Stimulated activated CD4-positive, alpha-beta T cell treated with anti-CD3 and anti-CD28 coated beads, Interleukin-1b, Interleukin-23, amount 100 ng/mL, for 4 hours (primary cell): ENCODE measurements around the gene EN1.

ENCODE experiments used
- DNase-seq, 2 donors: peaks; one replicate each; pipeline ENCODE4 v3.0.0-alpha.2; 2020; ENCODE audit warnings: low read depth in 2 of 2

Gene EN1

DNA sequence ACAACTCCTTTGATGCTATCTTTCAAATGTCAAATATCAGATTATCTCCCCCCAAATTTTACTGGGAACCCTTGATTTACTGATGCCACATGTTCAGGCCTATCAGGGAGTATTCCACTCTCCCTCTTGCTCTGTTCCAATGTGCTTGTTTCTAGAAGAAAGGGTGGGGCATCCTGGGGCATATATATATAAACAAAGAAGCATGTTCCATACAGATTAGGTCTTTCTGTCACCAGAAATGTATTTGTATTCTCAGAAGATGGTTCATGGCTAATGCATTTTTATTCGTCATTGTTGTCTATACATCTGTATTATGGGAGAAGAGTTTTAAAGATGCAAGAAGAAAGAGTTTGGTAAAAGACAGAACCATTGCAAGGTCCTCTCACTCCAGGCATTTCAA, 24.9 kb downstream of the EN1 start:
- DNase-seq, result no peak

DNA sequence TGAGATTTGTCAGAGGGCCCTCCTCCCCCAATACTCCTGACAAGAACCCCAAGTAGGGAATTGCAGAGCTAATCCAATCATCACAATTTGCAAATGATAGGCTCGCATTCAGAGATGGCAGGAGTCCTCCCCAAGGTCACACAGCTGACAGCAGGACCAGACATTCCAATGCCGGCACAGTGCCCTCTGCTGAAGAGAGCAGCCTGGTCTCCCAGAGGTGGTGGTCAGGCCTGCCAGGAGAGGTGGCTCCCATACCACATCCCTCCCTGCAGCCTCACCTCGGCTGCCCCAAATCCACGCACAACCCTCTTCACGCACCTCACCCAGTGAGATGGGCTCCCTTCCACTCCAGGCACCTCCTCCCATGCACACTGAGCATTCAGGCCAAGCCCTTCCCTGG, 25.4 kb downstream of the EN1 start:
- no peak for DNase-seq

DNA sequence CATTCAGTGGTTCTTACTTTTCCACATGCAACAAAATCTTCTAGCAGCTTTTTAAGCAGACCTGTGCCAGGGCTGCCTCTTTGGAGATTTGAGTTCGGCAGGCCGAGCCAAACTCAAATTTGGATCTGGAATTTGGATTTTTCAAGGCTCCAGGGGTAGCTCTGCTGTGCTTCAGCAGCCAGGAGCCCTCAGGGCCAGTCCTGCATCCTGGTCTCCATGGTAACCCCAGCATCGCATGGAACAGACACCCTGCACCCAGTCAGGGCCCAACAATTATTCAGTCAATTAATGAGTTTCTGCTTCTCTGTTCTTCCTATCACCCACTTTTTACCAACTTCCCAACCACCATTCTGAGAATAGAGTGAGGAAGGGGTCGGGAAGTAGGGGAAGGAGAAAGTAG, 30.0 kb downstream of the EN1 start:
- no peak for DNase-seq

DNA sequence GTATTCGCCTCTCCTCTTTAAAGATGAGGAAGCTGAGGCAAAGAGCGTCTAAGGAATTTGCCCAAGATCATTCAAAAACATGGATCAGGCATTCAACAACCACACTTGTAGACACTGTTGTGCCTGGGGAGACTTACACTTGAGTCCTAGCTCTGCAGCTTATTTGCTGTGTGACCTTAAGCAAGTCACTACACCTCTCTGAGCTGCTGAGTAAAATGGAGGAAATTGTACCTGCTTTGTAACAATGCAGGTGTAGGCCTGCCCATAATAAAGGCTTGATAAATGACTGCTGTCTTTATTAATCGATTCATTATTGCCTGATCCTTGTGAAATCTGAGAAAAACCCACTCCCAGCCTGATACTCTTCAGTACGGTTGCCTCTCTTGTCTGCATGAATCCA, 30.8 kb downstream of the EN1 start:
- DNase-seq, result no peak

GRCh38 chr2:118815731-118816130, 31.7 kb downstream of the EN1 start:
- DNase-seq, result no peak

- no peak for DNase-seq
Measured at GRCh38 chr2:118815314-118815713, 32.1 kb downstream of the EN1 start.

DNA sequence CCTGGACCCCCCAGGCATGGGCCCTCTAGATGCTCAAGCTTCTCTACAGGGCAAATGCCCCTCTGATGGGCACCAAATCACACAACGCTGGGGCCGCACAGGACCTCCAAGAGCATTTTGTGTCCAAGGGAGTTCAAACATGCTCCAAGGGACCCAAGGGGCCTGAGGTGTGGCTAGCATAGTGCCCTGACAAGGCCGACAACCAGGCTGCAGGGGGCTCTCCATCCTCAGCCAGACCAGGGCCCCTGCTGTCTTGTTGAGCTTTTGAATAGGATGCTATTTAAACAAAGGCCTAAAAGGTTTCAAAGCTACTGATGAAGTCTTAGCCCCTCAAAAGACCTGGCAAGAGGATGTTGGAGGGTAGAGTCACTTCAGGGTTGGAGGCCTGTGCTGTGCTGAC, 33.1 kb downstream of the EN1 start:
- no peak for DNase-seq

DNA sequence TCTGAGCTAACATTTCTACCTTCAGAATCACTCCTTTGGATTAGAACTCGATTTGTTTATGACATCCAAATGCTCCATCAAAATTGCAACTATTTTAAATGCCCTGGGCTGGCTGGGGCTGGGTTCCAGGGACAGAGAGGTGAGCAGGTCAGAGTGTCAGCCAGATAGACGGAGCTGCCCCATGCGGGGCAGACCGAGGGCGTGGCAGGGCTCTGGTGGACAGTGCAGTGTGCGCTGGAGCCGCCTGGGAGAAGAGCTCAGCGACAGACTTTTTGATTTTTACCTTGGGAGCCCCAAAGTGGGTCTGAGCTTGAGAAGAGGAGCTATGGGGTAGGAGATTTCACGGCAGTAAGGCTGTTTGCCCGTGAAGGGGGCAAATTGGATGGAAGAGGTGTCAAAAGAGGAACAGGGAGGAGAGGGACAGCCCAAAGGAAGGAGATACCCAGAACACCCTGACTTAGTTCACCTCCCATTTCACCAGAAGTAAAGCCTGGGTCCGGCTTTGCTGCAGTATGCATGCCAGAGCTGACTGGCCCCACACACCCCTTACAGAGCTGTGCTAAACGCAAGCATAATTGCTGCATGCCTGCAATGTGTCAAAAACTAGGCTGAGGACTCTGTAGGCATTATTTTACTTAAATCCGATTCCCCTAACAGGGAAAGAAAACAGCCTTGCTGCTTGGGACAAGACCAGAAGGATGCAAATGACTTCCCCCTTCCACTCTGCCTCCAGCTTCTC, 33.7 kb downstream of the EN1 start:
- DNase-seq, result no peak

- no peak for DNase-seq
Measured at GRCh38 chr2:118813111-118813510, 34.3 kb downstream of the EN1 start.

GRCh38 chr2:118812552-118812951, 34.9 kb downstream of the EN1 start:
- no peak for DNase-seq

DNA sequence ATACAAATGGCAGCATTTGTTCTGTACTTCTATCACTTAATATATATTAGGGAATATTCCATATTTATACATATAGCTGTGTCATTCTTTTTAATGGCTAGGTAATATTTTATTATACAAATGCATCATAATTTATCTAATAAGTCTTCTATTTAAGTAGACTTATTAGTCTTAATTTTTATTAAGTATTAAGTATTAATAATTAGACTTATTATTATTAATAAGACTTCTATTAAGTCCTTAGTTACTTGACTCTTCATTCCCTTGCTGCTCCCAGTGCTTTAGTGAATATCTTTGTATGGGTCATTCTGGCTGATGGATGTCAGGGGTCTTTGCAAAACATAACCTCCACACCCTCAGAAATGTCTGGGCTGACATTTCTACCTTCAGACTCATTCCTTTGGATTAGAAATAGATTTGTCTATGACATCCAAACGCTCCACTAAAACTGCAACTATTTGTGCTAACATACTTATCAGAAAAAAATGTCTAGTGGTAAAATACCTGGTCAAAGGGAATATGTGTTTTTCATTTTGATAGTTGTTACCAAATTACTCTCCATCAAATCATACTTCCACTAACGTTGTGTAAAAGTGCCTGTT, 35.8 kb downstream of the EN1 start:
- DNase-seq, result no peak

- DNase-seq, result no peak
Measured at GRCh38 chr2:118810766-118811165, 36.7 kb downstream of the EN1 start.

- no peak for DNase-seq
Measured at GRCh38 chr2:118808429-118808809, 39.0 kb downstream of the EN1 start.

- DNase-seq, result no peak
Measured at GRCh38 chr2:118807668-118808428, 39.6 kb downstream of the EN1 start.

GRCh38 chr2:118806797-118807667, 40.4 kb downstream of the EN1 start:
- DNase-seq, result no peak

DNA sequence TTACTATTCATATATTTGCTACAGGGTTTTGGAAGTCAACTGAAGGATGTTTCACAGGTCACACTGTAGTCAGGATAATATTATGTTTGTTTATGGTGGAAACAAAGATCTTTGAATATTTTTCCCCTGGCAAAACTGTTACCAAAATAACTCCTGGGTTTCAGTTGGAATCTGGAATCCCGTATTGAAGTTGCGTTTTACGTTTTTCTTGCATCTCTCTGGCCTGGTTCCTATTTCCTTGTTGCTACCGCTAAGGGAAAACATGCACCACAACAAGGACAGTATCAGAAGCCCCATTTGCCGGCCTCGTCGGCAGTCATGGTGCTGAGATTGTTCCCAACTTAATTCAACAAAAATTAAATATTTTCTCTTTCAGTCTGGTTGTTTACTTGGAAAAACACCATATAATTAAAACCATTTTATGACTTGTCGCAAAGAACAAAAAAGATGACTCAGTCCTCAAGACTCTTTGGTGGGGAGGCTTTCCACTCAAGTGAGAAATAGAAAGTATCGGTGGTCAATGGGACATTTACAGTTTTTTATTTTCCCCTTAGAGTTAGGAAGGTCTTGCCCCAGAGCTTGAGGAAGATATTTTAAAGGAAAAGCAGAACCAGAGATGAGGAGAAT, 42.3 kb downstream of the EN1 start:
- no peak for DNase-seq

GRCh38 chr2:118803012-118803411, 44.4 kb downstream of the EN1 start:
- no peak for DNase-seq

GRCh38 chr2:118801151-118801550, 46.3 kb downstream of the EN1 start:
- DNase-seq, result no peak

DNA sequence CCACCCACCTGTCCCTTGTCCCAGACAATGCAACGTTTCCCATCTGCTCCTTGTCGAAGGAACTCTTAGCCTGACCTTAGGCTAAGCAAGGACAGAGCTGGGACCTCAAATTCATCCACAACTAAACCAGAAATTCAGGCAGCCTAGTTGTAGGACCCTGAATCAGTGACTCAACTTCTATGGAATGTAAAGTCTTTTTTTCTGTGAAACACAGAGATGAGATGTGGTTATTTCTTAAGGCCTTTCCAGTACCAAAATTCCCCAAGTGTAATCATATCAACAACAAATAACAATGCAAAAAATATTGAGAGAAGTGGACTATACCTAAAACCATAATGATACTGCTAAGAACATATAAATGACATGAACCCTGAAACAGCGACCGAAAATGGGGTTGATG, 46.7 kb downstream of the EN1 start:
- DNase-seq, result no peak

- DNase-seq, result no peak
Measured at GRCh38 chr2:118794546-118794945, 52.9 kb downstream of the EN1 start.
